ENCODE results near the gene BICD1.
"Not testable (repeated sequence)": the region's sequence is repeated elsewhere in the genome, so short reads cannot be mapped to it uniquely, and the experiment has no call there.

Gene BICD1

GRCh38 chr12:32099275-32099674 is 7.4 kb upstream of the BICD1 start:
- not testable (repeated sequence) for H3K27ac ChIP-seq (ENCODE audit: insufficient read depth, low read length, poor library complexity, severe bottlenecking); H3K36me3 ChIP-seq (ENCODE audit: control insufficient read depth, insufficient read depth, low read length); DNase-seq; H3K4me1 ChIP-seq (ENCODE audit: control insufficient read depth, insufficient read depth, low read length, poor library complexity, severe bottlenecking); H3K4me3 ChIP-seq (ENCODE audit: insufficient read depth, low read depth, low read length, poor library complexity, severe bottlenecking); H3K27me3 ChIP-seq (replicated peaks; ENCODE audit: control insufficient read depth, insufficient read depth, low read length, poor library complexity, severe bottlenecking); H3K9me3 ChIP-seq (ENCODE audit: control insufficient read depth, low read length)

- H3K9me3 ChIP-seq (ENCODE audit: control insufficient read depth, low read length): no peaks in the 10 kb centered on the region
- no peaks in the 10 kb centered on the region for H3K27me3 ChIP-seq (replicated peaks; ENCODE audit: control insufficient read depth, insufficient read depth, low read length, poor library complexity, severe bottlenecking)
- no peak overlapping the region for H3K4me3 ChIP-seq (ENCODE audit: insufficient read depth, low read depth, low read length, poor library complexity, severe bottlenecking)
- no peaks in the 10 kb centered on the region for H3K4me1 ChIP-seq (ENCODE audit: control insufficient read depth, insufficient read depth, low read length, poor library complexity, severe bottlenecking)
- H3K36me3 ChIP-seq (ENCODE audit: control insufficient read depth, insufficient read depth, low read length): no peaks in the 10 kb centered on the region
- DNase-seq: no peak
- no peak overlapping the region for H3K27ac ChIP-seq (ENCODE audit: insufficient read depth, low read length, poor library complexity, severe bottlenecking)
Measured at GRCh38 chr12:32100361-32100760, 6.3 kb upstream of the BICD1 start.

- no peak overlapping the region for H3K4me3 ChIP-seq (ENCODE audit: insufficient read depth, low read depth, low read length, poor library complexity, severe bottlenecking)
Measured at GRCh38 chr12:32100888-32101287, 5.8 kb upstream of the BICD1 start.

GRCh38 chr12:32102234-32102633 is 4.4 kb upstream of the BICD1 start:
- DNase-seq: no peak
- H3K27ac ChIP-seq (ENCODE audit: insufficient read depth, low read length, poor library complexity, severe bottlenecking): no peak overlapping the region
- no peaks in the 10 kb centered on the region for H3K9me3 ChIP-seq (ENCODE audit: control insufficient read depth, low read length)
- no peaks in the 10 kb centered on the region for H3K27me3 ChIP-seq (replicated peaks; ENCODE audit: control insufficient read depth, insufficient read depth, low read length, poor library complexity, severe bottlenecking)
- no peaks in the 10 kb centered on the region for H3K36me3 ChIP-seq (ENCODE audit: control insufficient read depth, insufficient read depth, low read length)
- peaks cover 2% of the 10 kb centered on the region for H3K4me1 ChIP-seq (ENCODE audit: control insufficient read depth, insufficient read depth, low read length, poor library complexity, severe bottlenecking)
- H3K4me3 ChIP-seq (ENCODE audit: insufficient read depth, low read depth, low read length, poor library complexity, severe bottlenecking): no peak overlapping the region

More at GRCh38 chr12:32100888-32101287, 5.8 kb upstream of the BICD1 start:
- Histone ChIP-seq H3K9me3 (ENCODE audit: control insufficient read depth, low read length) (no peaks in the 10 kb centered on the region), H3K27me3 (replicated peaks; ENCODE audit: control insufficient read depth, insufficient read depth, low read length, poor library complexity, severe bottlenecking) (no peaks in the 10 kb centered on the region), H3K4me1 (ENCODE audit: control insufficient read depth, insufficient read depth, low read length, poor library complexity, severe bottlenecking) (no peaks in the 10 kb centered on the region), H3K36me3 (ENCODE audit: control insufficient read depth, insufficient read depth, low read length) (no peaks in the 10 kb centered on the region), H3K27ac (ENCODE audit: insufficient read depth, low read length, poor library complexity, severe bottlenecking) (no peak overlapping the region)
- no peak for DNase-seq

GRCh38 chr12:32104572-32105355 is 1.9 kb upstream of the BICD1 start:
- H3K27ac ChIP-seq (ENCODE audit: insufficient read depth, low read length, poor library complexity, severe bottlenecking): no peak overlapping the region
- H3K36me3 ChIP-seq (ENCODE audit: control insufficient read depth, insufficient read depth, low read length): no peaks in the 10 kb centered on the region
- DNase-seq: no peak
- H3K4me1 ChIP-seq (ENCODE audit: control insufficient read depth, insufficient read depth, low read length, poor library complexity, severe bottlenecking): peaks cover 12% of the 10 kb centered on the region
- H3K9me3 ChIP-seq (ENCODE audit: control insufficient read depth, low read length): no peaks in the 10 kb centered on the region
- H3K4me3 ChIP-seq (ENCODE audit: insufficient read depth, low read depth, low read length, poor library complexity, severe bottlenecking): no peak overlapping the region
- no peaks in the 10 kb centered on the region for H3K27me3 ChIP-seq (replicated peaks; ENCODE audit: control insufficient read depth, insufficient read depth, low read length, poor library complexity, severe bottlenecking)

GRCh38 chr12:32105986-32106516 is 596 bp upstream of the BICD1 start:
- Histone ChIP-seq H3K36me3 (ENCODE audit: control insufficient read depth, insufficient read depth, low read length) (no peaks in the 10 kb centered on the region), H3K27ac (ENCODE audit: insufficient read depth, low read length, poor library complexity, severe bottlenecking) (no peak overlapping the region), H3K4me1 (ENCODE audit: control insufficient read depth, insufficient read depth, low read length, poor library complexity, severe bottlenecking) (peaks cover 12% of the 10 kb centered on the region), H3K9me3 (ENCODE audit: control insufficient read depth, low read length) (no peaks in the 10 kb centered on the region), H3K4me3 (ENCODE audit: insufficient read depth, low read depth, low read length, poor library complexity, severe bottlenecking) (peak overlapping the region; percentile 87), H3K27me3 (replicated peaks; ENCODE audit: control insufficient read depth, insufficient read depth, low read length, poor library complexity, severe bottlenecking) (no peaks in the 10 kb centered on the region)
- no peak for DNase-seq

GRCh38 chr12:32107359-32108267 is 966 bp downstream of the BICD1 start:
- H3K27ac ChIP-seq (ENCODE audit: insufficient read depth, low read length, poor library complexity, severe bottlenecking): no peak overlapping the region
- no peaks in the 10 kb centered on the region for H3K27me3 ChIP-seq (replicated peaks; ENCODE audit: control insufficient read depth, insufficient read depth, low read length, poor library complexity, severe bottlenecking)
- peak in 1 of 3 donors; percentile 2 for DNase-seq
- peaks cover 12% of the 10 kb centered on the region for H3K4me1 ChIP-seq (ENCODE audit: control insufficient read depth, insufficient read depth, low read length, poor library complexity, severe bottlenecking)
- no peaks in the 10 kb centered on the region for H3K36me3 ChIP-seq (ENCODE audit: control insufficient read depth, insufficient read depth, low read length)
- H3K9me3 ChIP-seq (ENCODE audit: control insufficient read depth, low read length): no peaks in the 10 kb centered on the region
- peak overlapping the region; percentile 87 for H3K4me3 ChIP-seq (ENCODE audit: insufficient read depth, low read depth, low read length, poor library complexity, severe bottlenecking)

GRCh38 chr12:32108787-32109186 is 2.1 kb downstream of the BICD1 start:
- Histone ChIP-seq H3K27me3 (replicated peaks; ENCODE audit: control insufficient read depth, insufficient read depth, low read length, poor library complexity, severe bottlenecking) (no peaks in the 10 kb centered on the region), H3K27ac (ENCODE audit: insufficient read depth, low read length, poor library complexity, severe bottlenecking) (no peak overlapping the region), H3K9me3 (ENCODE audit: control insufficient read depth, low read length) (no peaks in the 10 kb centered on the region), H3K4me3 (ENCODE audit: insufficient read depth, low read depth, low read length, poor library complexity, severe bottlenecking) (no peak overlapping the region), H3K36me3 (ENCODE audit: control insufficient read depth, insufficient read depth, low read length) (no peaks in the 10 kb centered on the region), H3K4me1 (ENCODE audit: control insufficient read depth, insufficient read depth, low read length, poor library complexity, severe bottlenecking) (peaks cover 12% of the 10 kb centered on the region)
- no peak for DNase-seq

GRCh38 chr12:32110417-32110816 is 3.8 kb downstream of the BICD1 start:
- no peak overlapping the region for H3K27ac ChIP-seq (ENCODE audit: insufficient read depth, low read length, poor library complexity, severe bottlenecking)
- no peak for DNase-seq
- H3K36me3 ChIP-seq (ENCODE audit: control insufficient read depth, insufficient read depth, low read length): no peaks in the 10 kb centered on the region
- peaks cover 12% of the 10 kb centered on the region for H3K4me1 ChIP-seq (ENCODE audit: control insufficient read depth, insufficient read depth, low read length, poor library complexity, severe bottlenecking)
- H3K9me3 ChIP-seq (ENCODE audit: control insufficient read depth, low read length): no peaks in the 10 kb centered on the region
- no peak overlapping the region for H3K4me3 ChIP-seq (ENCODE audit: insufficient read depth, low read depth, low read length, poor library complexity, severe bottlenecking)
- H3K27me3 ChIP-seq (replicated peaks; ENCODE audit: control insufficient read depth, insufficient read depth, low read length, poor library complexity, severe bottlenecking): no peaks in the 10 kb centered on the region

GRCh38 chr12:32110942-32111341 is 4.3 kb downstream of the BICD1 start:
- DNase-seq: no peak
- Histone ChIP-seq H3K36me3 (ENCODE audit: control insufficient read depth, insufficient read depth, low read length) (no peaks in the 10 kb centered on the region), H3K27ac (ENCODE audit: insufficient read depth, low read length, poor library complexity, severe bottlenecking) (no peak overlapping the region)

More at GRCh38 chr12:32110942-32111341, 4.3 kb downstream of the BICD1 start:
- Histone ChIP-seq H3K4me1 (ENCODE audit: control insufficient read depth, insufficient read depth, low read length, poor library complexity, severe bottlenecking) (peaks cover 12% of the 10 kb centered on the region), H3K27me3 (replicated peaks; ENCODE audit: control insufficient read depth, insufficient read depth, low read length, poor library complexity, severe bottlenecking) (no peaks in the 10 kb centered on the region), H3K9me3 (ENCODE audit: control insufficient read depth, low read length) (no peaks in the 10 kb centered on the region), H3K4me3 (ENCODE audit: insufficient read depth, low read depth, low read length, poor library complexity, severe bottlenecking) (no peak overlapping the region)

Measured in effector memory CD4-positive, alpha-beta T cell (primary cell).